ENCODE results near the gene GRAMD1B.

DNA sequence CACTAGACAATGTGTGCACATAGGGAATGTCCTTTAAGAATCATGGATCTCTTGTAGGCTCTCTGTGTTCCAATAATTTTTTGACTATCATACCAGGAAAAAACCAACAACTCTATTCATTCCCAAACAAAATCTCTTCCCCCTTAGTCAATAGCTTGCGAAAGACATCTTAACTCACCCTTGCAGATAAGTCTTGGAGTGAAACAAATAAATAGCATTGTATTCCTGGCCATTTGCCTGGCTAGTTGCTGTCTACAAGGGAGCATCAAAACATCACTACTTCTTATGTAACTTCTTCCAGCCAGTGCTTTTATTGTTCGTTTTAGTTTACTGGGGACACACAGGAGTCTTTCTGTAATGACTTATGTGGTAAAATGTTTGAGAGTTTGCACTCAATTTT is 194.9 kb downstream of the GRAMD1B start:
- no peak for TF ChIP-seq EZH2 (IDR thresholded peaks at IDR 0.05; ENCODE audit: low read depth)
- TF ChIP-seq, protein P1, sequence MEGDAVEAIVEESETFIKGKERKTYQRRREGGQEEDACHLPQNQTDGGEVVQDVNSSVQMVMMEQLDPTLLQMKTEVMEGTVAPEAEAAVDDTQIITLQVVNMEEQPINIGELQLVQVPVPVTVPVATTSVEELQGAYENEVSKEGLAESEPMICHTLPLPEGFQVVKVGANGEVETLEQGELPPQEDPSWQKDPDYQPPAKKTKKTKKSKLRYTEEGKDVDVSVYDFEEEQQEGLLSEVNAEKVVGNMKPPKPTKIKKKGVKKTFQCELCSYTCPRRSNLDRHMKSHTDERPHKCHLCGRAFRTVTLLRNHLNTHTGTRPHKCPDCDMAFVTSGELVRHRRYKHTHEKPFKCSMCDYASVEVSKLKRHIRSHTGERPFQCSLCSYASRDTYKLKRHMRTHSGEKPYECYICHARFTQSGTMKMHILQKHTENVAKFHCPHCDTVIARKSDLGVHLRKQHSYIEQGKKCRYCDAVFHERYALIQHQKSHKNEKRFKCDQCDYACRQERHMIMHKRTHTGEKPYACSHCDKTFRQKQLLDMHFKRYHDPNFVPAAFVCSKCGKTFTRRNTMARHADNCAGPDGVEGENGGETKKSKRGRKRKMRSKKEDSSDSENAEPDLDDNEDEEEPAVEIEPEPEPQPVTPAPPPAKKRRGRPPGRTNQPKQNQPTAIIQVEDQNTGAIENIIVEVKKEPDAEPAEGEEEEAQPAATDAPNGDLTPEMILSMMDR (conservative IDR thresholded peaks at IDR 0.05) = no peak
